Common myeloid progenitor, CD34-positive (primary cell): Measurements from ENCODE around the gene PLEKHS1.
A peak's percentile ranks its signal among the peaks of the same experiment; 100 is the strongest.

Experiments used
- CTCF ChIA-PET: fragments of 350-600 bp; sonication (Branson Sonifier 250); formaldehyde crosslinking; loops from one replicate; lab custom pipeline; 2021; ENCODE audit warnings: antibody characterized with exemption; lab: Charles Lee
- POLR2A ChIA-PET: fragments of 350-600 bp; sonication (Branson Sonifier 250); formaldehyde crosslinking; loops from one replicate; lab custom pipeline; 2021; ENCODE audit warnings: antibody characterized with exemption; lab: Charles Lee
- DNase-seq, 3 donors: peaks; one replicate each; pipeline versions ENCODE4 v3.0.0 to v3.0.0-alpha.2; 2013
- H3K27ac ChIP-seq, 2 experiments: 1 replicate in 1 of 2; 2 replicates in 1 of 2; pipeline ENCODE4 v1.7.0; 2013; ENCODE audit warnings: inconsistent platforms in 2 of 2, low read length in 2 of 2, mild to moderate bottlenecking in 2 of 2, low read depth in 1 of 2, moderate library complexity in 1 of 2; ENCODE audit not compliant: severe bottlenecking in 2 of 2, insufficient read depth in 1 of 2, poor library complexity in 1 of 2
- H3K27me3 ChIP-seq, 5 experiments: replicated peaks in 2 of 5; 1 replicate in 3 of 5; 2 replicates in 2 of 5; pipeline versions ENCODE4 v1.6.1 to v1.7.0; 2013; ENCODE audit warnings: low read length in 4 of 5, mild to moderate bottlenecking in 2 of 5, moderate library complexity in 2 of 5, inconsistent platforms in 1 of 5; ENCODE audit not compliant: insufficient read depth in 5 of 5, control insufficient read depth in 4 of 5
- H3K36me3 ChIP-seq, 4 experiments: 1 replicate in 2 of 4; 2 replicates in 2 of 4; pipeline versions ENCODE4 v1.6.1 to v1.7.0; 2013; ENCODE audit warnings: low read length in 3 of 4, control low read depth in 1 of 4, mild to moderate bottlenecking in 1 of 4; ENCODE audit not compliant: control insufficient read depth in 4 of 4, insufficient read depth in 4 of 4
- H3K4me1 ChIP-seq, 4 experiments: 1 replicate in 3 of 4; 2 replicates in 1 of 4; pipeline versions ENCODE4 v1.6.1 to v1.7.1; 2013; ENCODE audit warnings: low read length in 3 of 4, mild to moderate bottlenecking in 3 of 4, control low read depth in 1 of 4, inconsistent platforms in 1 of 4, moderate library complexity in 1 of 4; ENCODE audit not compliant: control insufficient read depth in 4 of 4, insufficient read depth in 4 of 4; ENCODE audit errors: control extremely low read depth in 1 of 4
- H3K4me3 ChIP-seq, 7 experiments: 1 replicate in 4 of 7; 2 replicates in 3 of 7; pipeline versions ENCODE4 v1.5.1 to v1.7.0; 2013; ENCODE audit warnings: mild to moderate bottlenecking in 7 of 7, low read length in 6 of 7, moderate library complexity in 6 of 7, inconsistent platforms in 2 of 7, low read depth in 2 of 7, control low read depth in 1 of 7; ENCODE audit not compliant: insufficient read depth in 4 of 7, control insufficient read depth in 1 of 7; ENCODE audit errors: extremely low read depth in 1 of 7
- H3K9me3 ChIP-seq, 5 experiments: 1 replicate in 4 of 5; 2 replicates in 1 of 5; pipeline versions ENCODE4 v1.6.1 to v1.7.1; 2013; ENCODE audit warnings: low read length in 4 of 5, mild to moderate bottlenecking in 2 of 5, inconsistent platforms in 1 of 5, low read depth in 1 of 5, moderate library complexity in 1 of 5; ENCODE audit not compliant: control insufficient read depth in 4 of 5, insufficient read depth in 2 of 5; ENCODE audit errors: control extremely low read depth in 1 of 5
- WGBS: methylation state at CpG from one replicate; pipeline ENCODE4 v1.1.5; 2013; ENCODE audit not compliant: insufficient coverage; 5-methylcytosine and 5-hydroxymethylcytosine counted together

PLEKHS1 gene

GRCh38 chr10:113739577-113739976 is 11.9 kb upstream of the PLEKHS1 start:
- Histone ChIP-seq H3K36me3 (no peaks in the 10 kb centered on the region), H3K27me3 (no peaks in the 10 kb centered on the region), H3K27ac (no peak overlapping the region), H3K4me1 (no peaks in the 10 kb centered on the region), H3K4me3 (no peak overlapping the region), H3K9me3 (no peaks in the 10 kb centered on the region)
- POLR2A ChIA-PET, result interaction anchor here (0.6 kb wide), 1 partner anchor 174 kb away, joined by 3 read pairs; no protein-coding TSS in a partner anchor
- WGBS, result 100% methylated on average over 3 of the region's 3 CpGs
- CTCF ChIA-PET, result no interaction called here
- no peak for DNase-seq

GRCh38 chr10:113740850-113741249 is 10.6 kb upstream of the PLEKHS1 start:
- no peak overlapping the region for H3K4me3 ChIP-seq
- H3K4me1 ChIP-seq, result no peaks in the 10 kb centered on the region
- no peak for DNase-seq
- no peak overlapping the region for H3K27ac ChIP-seq
- H3K36me3 ChIP-seq, result no peaks in the 10 kb centered on the region
- ChIA-PET CTCF (no interaction called here), POLR2A (interaction anchor here (0.6 kb wide), 1 partner anchor 18 kb away, joined by 3 read pairs; no protein-coding TSS in a partner anchor)
- H3K27me3 ChIP-seq, result no peaks in the 10 kb centered on the region
- 100% methylated on average over 3 of the region's 3 CpGs for WGBS
- no peaks in the 10 kb centered on the region for H3K9me3 ChIP-seq

GRCh38 chr10:113742466-113742865 is 9.0 kb upstream of the PLEKHS1 start:
- WGBS, result no CpG with 5 or more reads among the region's 2 CpGs
- Histone ChIP-seq H3K27me3 (no peaks in the 10 kb centered on the region), H3K36me3 (no peaks in the 10 kb centered on the region), H3K4me3 (no peak overlapping the region), H3K27ac (no peak overlapping the region), H3K4me1 (peaks cover 0 to 4% (median 0%) of the 10 kb centered on the region in 4 experiments), H3K9me3 (no peaks in the 10 kb centered on the region)
- ChIA-PET POLR2A (no interaction called here), CTCF (no interaction called here)
- no peak for DNase-seq

- CTCF ChIA-PET, result no interaction called here
- no peaks in the 10 kb centered on the region for H3K27me3 ChIP-seq
- H3K36me3 ChIP-seq, result no peaks in the 10 kb centered on the region
- H3K9me3 ChIP-seq, result no peaks in the 10 kb centered on the region
- POLR2A ChIA-PET, result no interaction called here
- H3K27ac ChIP-seq, result no peak overlapping the region
- peaks cover 0 to 4% (median 0%) of the 10 kb centered on the region in 4 experiments for H3K4me1 ChIP-seq
- peak in 1 of 3 donors; percentile 8 for DNase-seq
- H3K4me3 ChIP-seq, result no peak overlapping the region
Measured at GRCh38 chr10:113743594-113743993, 7.9 kb upstream of the PLEKHS1 start.

DNA sequence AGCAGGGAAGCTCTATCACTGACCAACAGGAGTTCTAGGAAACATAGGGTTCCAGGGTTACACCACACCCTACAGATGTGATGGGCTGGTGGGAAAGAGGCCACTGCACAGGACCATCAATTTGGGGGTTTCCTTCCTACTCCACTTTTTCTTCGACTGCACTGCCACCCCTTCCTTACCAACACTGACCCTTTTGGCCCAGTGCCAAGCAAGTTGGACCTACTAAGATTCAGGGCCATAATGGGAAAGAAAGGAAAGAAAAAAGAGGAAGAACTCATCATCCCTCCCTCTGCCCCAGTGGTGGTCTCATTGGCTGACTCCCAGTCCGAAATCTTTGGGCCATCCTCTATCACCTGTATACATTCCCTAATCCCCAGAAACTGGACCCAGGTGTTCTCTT is 6.1 kb upstream of the PLEKHS1 start:
- H3K36me3 ChIP-seq, result no peaks in the 10 kb centered on the region
- no peak overlapping the region for H3K27ac ChIP-seq
- no peak for DNase-seq
- ChIA-PET POLR2A (no interaction called here), CTCF (no interaction called here)
- no CpG with 5 or more reads among the region's 2 CpGs for WGBS
- no peaks in the 10 kb centered on the region for H3K27me3 ChIP-seq
- no peaks in the 10 kb centered on the region for H3K9me3 ChIP-seq
- H3K4me3 ChIP-seq, result no peak overlapping the region
- H3K4me1 ChIP-seq, result peaks cover 0 to 4% (median 0%) of the 10 kb centered on the region in 4 experiments

DNA sequence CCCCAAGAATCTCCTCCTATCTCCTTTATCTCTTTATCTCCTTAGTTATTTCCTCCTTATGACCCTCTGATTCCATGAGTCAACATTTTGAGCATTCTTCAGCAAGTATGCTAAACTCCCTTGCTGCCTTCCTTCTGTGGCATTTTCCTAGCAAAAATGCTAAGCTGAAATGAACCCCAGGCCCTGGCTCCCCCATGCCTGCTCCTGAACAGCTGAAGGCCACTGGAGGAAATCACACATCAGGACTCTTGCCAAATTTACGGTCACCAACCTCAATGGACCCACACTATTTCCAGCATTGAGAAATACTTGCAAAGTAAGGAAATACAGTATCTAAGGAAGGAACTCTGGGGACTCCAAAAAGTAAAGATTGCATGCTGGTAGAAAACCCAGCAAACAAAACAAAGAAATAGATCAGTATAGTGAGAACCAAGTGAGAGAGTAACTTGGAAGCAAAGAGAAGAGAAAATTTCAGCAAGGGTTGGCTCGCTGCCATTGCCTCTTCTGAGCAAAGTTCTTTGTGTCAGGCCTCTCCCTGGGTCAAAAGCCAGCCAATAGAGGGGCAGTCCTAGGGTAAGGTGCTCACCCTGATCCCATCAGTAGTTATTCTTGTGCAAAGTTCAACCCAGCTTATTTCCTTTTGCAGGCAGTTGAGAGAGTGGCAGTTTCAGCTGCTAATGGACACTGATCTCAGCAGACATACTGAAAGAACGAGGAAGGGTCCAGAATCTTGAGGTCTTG is 5.1 kb upstream of the PLEKHS1 start:
- H3K9me3 ChIP-seq, result no peaks in the 10 kb centered on the region
- CTCF ChIA-PET, result interaction anchor here (1.2 kb wide), 1 partner anchor 29 kb away, joined by 3 read pairs; no protein-coding TSS in a partner anchor
- H3K4me1 ChIP-seq, result peaks cover 0 to 4% (median 0%) of the 10 kb centered on the region in 4 experiments
- POLR2A ChIA-PET, result no interaction called here
- H3K27ac ChIP-seq, result no peak overlapping the region
- H3K27me3 ChIP-seq, result no peaks in the 10 kb centered on the region
- H3K36me3 ChIP-seq, result no peaks in the 10 kb centered on the region
- no peak for DNase-seq
- no peak overlapping the region for H3K4me3 ChIP-seq
- WGBS, result 72% methylated on average over 3 of the region's 3 CpGs

DNA sequence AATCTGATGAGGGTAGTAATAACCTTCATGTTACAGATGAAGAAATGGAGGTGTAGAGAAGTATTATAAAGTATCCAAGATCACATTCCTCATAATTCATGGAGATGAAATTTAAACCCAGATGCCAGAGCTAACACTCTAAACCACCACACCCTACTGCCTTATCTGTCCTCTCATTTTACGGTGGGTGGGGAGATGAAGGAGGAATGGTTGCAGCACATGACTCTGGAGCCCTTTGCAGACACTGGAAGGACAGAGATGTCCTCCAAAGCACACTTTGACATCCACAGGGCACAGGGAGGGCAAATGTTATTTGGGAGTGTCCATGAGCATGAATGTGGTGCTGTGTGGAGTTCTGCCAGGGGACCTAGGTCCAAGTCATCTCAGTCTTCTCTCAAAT is 1.1 kb downstream of the PLEKHS1 start:
- no peaks in the 10 kb centered on the region for H3K36me3 ChIP-seq
- no peak for DNase-seq
- no peaks in the 10 kb centered on the region for H3K9me3 ChIP-seq
- no peaks in the 10 kb centered on the region for H3K27me3 ChIP-seq
- H3K27ac ChIP-seq, result no peak overlapping the region
- POLR2A ChIA-PET, result no interaction called here
- H3K4me3 ChIP-seq, result no peak overlapping the region
- peaks cover 0 to 6% (median 0%) of the 10 kb centered on the region in 4 experiments for H3K4me1 ChIP-seq
- CTCF ChIA-PET, result interaction anchor here (1.8 kb wide), 1 partner anchor 28 kb away, joined by 4 read pairs; no protein-coding TSS in a partner anchor
- WGBS, result no CpG with 5 or more reads among the region's 1 CpG
